ENCODE data around the gene YY1. TPM values are rescaled to one million over a fixed set of nuclear protein-coding genes. Genes with fewer than 3 reads are reported as not detected.

Gene YY1
- total and polyA plus RNA-seq, 9 of the 15 experiments (the other 6 are each of a cell fraction or from before 2014, with no cell fraction given) = 20.8 to 74.2 (median 46.7) TPM

DNA sequence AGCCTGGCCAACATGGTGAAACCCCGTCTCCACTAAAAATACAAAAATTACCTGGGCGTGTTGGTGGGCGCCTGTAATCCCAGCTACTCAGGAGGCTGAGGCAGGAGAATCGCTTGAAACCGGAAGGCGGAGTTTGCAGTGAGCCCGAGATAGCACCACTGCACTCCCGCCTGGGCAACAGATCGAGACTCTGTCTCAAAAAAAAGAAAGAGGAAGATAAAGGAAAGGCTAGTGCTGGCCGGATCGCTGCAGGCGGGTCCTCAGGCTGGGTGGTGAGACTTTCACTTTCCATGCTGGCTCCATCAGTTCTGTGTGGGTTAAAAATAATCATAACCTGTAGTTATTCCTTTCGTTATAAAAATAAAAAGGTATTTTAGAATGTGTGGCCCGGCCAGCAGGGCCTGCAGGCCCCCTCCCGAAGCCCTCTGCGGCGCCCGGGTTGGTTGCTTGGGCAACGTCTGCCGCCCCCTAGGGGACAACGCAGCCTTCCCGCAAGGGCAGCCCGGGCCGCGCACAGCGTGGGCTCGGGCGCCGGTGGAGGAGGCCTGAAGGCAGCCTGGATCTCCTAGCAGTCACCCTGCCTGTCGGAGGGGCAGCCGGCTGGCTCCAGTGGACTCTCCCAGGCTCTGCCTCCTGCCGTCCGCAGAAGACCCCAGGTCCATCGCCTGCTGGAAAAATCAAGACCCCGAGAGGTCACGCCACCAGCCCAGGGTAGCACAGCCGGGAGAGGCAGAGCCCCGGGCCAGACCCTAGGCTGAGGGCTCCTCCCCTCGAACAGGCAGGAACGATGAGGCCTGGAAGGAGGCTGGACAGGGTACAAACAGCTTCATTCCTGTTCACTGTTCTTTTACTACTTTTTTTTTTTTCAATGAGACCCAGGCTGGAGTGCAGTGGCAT lies 79.2 kb downstream of the YY1 start (continued):
- TF ChIP-seq RREB1 (CRISPR knock-in tag; IDR thresholded peaks at IDR 0.05) (no peak), SMARCE1 (IDR thresholded peaks at IDR 0.05) (no peak), RBM15 (IDR thresholded peaks at IDR 0.05; ENCODE audit: insufficient read depth, low read length) (no peak), FOXM1 (IDR thresholded peaks at IDR 0.05; ENCODE audit: low read depth) (no peak), FOXM1 (CRISPR knock-in tag; IDR thresholded peaks at IDR 0.05; ENCODE audit: low read depth) (no peak), RFX5 (IDR thresholded peaks at IDR 0.05; ENCODE audit: low read depth, low read length) (no peak), MYC (IDR thresholded peaks at IDR 0.05; ENCODE audit: low read depth, low read length) (0 out of 2 replicates have a peak, but pooled peaks have one; percentile 25), MYC (CRISPR knock-in tag; IDR thresholded peaks at IDR 0.05; ENCODE audit: borderline replicate concordance, low read depth) (no peak), ZNF143 (CRISPR knock-in tag; IDR thresholded peaks at IDR 0.05) (0 out of 2 replicates have a peak, but pooled peaks have one; percentile 29), PHF8 (IDR thresholded peaks at IDR 0.05; ENCODE audit: borderline replicate concordance, low read length) (no peak; the same call in 1 of the 2 replicates), AFF4 (CRISPR knock-in tag; IDR thresholded peaks at IDR 0.05) (no peak), ZNF583 (CRISPR knock-in tag; IDR thresholded peaks at IDR 0.05) (no peak), RBM39 (optimal IDR thresholded peaks at IDR 0.05; ENCODE audit: low read depth, low read length) (no peak), RAD51 (IDR thresholded peaks at IDR 0.05; ENCODE audit: borderline replicate concordance, low read depth) (no peak)
- TF ChIP-seq, protein P1, sequence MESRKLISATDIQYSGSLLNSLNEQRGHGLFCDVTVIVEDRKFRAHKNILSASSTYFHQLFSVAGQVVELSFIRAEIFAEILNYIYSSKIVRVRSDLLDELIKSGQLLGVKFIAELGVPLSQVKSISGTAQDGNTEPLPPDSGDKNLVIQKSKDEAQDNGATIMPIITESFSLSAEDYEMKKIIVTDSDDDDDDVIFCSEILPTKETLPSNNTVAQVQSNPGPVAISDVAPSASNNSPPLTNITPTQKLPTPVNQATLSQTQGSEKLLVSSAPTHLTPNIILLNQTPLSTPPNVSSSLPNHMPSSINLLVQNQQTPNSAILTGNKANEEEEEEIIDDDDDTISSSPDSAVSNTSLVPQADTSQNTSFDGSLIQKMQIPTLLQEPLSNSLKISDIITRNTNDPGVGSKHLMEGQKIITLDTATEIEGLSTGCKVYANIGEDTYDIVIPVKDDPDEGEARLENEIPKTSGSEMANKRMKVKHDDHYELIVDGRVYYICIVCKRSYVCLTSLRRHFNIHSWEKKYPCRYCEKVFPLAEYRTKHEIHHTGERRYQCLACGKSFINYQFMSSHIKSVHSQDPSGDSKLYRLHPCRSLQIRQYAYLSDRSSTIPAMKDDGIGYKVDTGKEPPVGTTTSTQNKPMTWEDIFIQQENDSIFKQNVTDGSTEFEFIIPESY (CRISPR knock-in tag; IDR thresholded peaks at IDR 0.05) = peak; percentile 99
